ENCODE data around the gene INSYN1.

DNA sequence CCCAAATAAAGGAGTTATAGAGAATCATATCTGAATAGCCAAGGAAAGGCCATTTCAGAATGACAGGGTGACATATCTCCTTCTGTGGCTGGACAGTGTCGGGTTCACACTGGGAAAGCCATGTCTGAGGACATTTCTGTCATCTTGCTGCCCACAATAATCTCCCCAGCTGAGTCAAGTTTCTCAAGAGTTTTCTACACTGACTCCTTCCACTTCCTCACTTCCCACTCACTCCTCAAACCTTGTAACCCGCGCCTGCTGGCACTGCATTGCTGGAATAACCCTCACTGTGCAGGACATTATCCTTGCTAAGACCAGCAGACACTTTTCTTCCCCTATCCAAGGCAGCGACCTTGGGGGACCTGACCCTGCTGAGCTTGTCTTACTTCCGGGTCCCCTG, 5.3 kb upstream of the INSYN1 start:
- TF ChIP-seq, protein P1, sequence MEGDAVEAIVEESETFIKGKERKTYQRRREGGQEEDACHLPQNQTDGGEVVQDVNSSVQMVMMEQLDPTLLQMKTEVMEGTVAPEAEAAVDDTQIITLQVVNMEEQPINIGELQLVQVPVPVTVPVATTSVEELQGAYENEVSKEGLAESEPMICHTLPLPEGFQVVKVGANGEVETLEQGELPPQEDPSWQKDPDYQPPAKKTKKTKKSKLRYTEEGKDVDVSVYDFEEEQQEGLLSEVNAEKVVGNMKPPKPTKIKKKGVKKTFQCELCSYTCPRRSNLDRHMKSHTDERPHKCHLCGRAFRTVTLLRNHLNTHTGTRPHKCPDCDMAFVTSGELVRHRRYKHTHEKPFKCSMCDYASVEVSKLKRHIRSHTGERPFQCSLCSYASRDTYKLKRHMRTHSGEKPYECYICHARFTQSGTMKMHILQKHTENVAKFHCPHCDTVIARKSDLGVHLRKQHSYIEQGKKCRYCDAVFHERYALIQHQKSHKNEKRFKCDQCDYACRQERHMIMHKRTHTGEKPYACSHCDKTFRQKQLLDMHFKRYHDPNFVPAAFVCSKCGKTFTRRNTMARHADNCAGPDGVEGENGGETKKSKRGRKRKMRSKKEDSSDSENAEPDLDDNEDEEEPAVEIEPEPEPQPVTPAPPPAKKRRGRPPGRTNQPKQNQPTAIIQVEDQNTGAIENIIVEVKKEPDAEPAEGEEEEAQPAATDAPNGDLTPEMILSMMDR (IDR thresholded peaks at IDR 0.05), result no peak
- TF ChIP-seq POLR2A (IDR thresholded peaks at IDR 0.05), result no peak

Data from prostate gland (tissue), 2 donors.